ENCODE results near the gene C1orf87. TPM values are rescaled to one million over a fixed set of nuclear protein-coding genes. Genes with fewer than 3 reads are reported as not detected.

C1orf87 gene
- total and polyA plus RNA-seq, 2 donors (not counting 3 experiments of a cell fraction or from before 2014, with no cell fraction given), result not detected

GRCh38 chr1:59948990-59949389 is 124.6 kb downstream of the C1orf87 start:
- no peaks in the 10 kb centered on the region for H3K4me1 ChIP-seq (ENCODE audit: control insufficient read depth, extremely low read depth, insufficient read depth, low read length)
- no peaks in the 10 kb centered on the region for H3K9me3 ChIP-seq (replicated peaks; ENCODE audit: control insufficient read depth, insufficient read depth, low read length)
- H3K9me1 ChIP-seq (replicated peaks; ENCODE audit: control insufficient read depth, extremely low read depth, insufficient read depth, low read length), result no peaks in the 10 kb centered on the region
- H2AFZ ChIP-seq (ENCODE audit: low read depth, low read length), result no peak overlapping the region
- no peaks in the 10 kb centered on the region for H4K20me1 ChIP-seq (replicated peaks; ENCODE audit: control insufficient read depth, extremely low read depth, insufficient read depth, low read length)
- intact Hi-C loops (cut with micrococcal nuclease), result loop anchor here (5.0 kb wide), 1 partner anchor 1207 kb away; no protein-coding TSS in a partner anchor
- no TSS peak for BruUV-seq (replicated peaks)
- H3K9ac ChIP-seq (replicated peaks; ENCODE audit: extremely low read depth, insufficient read depth, low read length), result no peak overlapping the region
- H3K4me3 ChIP-seq (replicated peaks in 1 of 3; ENCODE audit: insufficient read depth in 1 of 3, low read depth in 1 of 3, low read length in 3 of 3), result no peak overlapping the region
- DNase-seq (ENCODE audit: low read depth, low spot score) (no peak), FAIRE-seq (no peak)
- dilution Hi-C loops (cut with MboI; ENCODE audit: extremely low pct_ligation_motif_present, low sequenced_read_pairs), result no loop called here
- ChIA-PET CTCF (interaction anchor here (0.9 to 1.9 kb wide), 6 partner anchors 22 to 72 kb away, joined by 3 to 15 read pairs (median 4); no protein-coding TSS in a partner anchor), POLR2A (no interaction called here)
- no peak overlapping the region for H3K27ac ChIP-seq (ENCODE audit: insufficient read depth, low read depth, low read length)
- H3K79me2 ChIP-seq (ENCODE audit: control insufficient read depth, insufficient read depth, low read length), result no peaks in the 10 kb centered on the region
- H3K4me2 ChIP-seq (ENCODE audit: insufficient read depth, low read length), result no peak overlapping the region
- H3K27me3 ChIP-seq (ENCODE audit: control insufficient read depth in 2 of 2, insufficient read depth in 2 of 2, low read length in 2 of 2), result peaks cover 0 to 10% of the 10 kb centered on the region in 2 experiments
- no peaks in the 10 kb centered on the region for H3K36me3 ChIP-seq (ENCODE audit: control insufficient read depth in 2 of 2, extremely low read depth in 1 of 2, insufficient read depth in 2 of 2, low read length in 2 of 2)
- TF ChIP-seq JUN (IDR thresholded peaks at IDR 0.05; ENCODE audit: borderline replicate concordance, insufficient read depth, insufficient read length, low read depth) (no peak), POLR2AphosphoS5 (IDR thresholded peaks at IDR 0.05; ENCODE audit: insufficient read depth, low read depth, low read length) (no peak), MYC (IDR thresholded peaks at IDR 0.05; ENCODE audit: low read depth, low read length) (no peak), POLR2A (IDR thresholded peaks at IDR 0.05; ENCODE audit: low read depth, low read length) (no peak), GATA2 (IDR thresholded peaks at IDR 0.05; ENCODE audit: insufficient read depth, insufficient read length, low read depth, low read length) (no peak), EZH2 (IDR thresholded peaks at IDR 0.05; ENCODE audit: borderline replicate concordance, low read depth, low read length, severe bottlenecking) (no peak), FOS (IDR thresholded peaks at IDR 0.05; ENCODE audit: borderline replicate concordance, insufficient read depth, low read length) (no peak)
- TF ChIP-seq, protein P1, sequence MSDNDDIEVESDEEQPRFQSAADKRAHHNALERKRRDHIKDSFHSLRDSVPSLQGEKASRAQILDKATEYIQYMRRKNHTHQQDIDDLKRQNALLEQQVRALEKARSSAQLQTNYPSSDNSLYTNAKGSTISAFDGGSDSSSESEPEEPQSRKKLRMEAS (IDR thresholded peaks at IDR 0.05; ENCODE audit: insufficient read depth, insufficient read length), result no peak
- TF ChIP-seq, protein P2, sequence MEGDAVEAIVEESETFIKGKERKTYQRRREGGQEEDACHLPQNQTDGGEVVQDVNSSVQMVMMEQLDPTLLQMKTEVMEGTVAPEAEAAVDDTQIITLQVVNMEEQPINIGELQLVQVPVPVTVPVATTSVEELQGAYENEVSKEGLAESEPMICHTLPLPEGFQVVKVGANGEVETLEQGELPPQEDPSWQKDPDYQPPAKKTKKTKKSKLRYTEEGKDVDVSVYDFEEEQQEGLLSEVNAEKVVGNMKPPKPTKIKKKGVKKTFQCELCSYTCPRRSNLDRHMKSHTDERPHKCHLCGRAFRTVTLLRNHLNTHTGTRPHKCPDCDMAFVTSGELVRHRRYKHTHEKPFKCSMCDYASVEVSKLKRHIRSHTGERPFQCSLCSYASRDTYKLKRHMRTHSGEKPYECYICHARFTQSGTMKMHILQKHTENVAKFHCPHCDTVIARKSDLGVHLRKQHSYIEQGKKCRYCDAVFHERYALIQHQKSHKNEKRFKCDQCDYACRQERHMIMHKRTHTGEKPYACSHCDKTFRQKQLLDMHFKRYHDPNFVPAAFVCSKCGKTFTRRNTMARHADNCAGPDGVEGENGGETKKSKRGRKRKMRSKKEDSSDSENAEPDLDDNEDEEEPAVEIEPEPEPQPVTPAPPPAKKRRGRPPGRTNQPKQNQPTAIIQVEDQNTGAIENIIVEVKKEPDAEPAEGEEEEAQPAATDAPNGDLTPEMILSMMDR (IDR thresholded peaks at IDR 0.05; ENCODE audit: extremely low read depth in 1 of 2, insufficient read depth in 1 of 2, low read depth in 1 of 2, low read length in 2 of 2), result no peak

Measured in endothelial cell of umbilical vein (primary cell).